NCI-H524 (cell line): ENCODE data around the gene PEX10.

Source experiments
- DNase-seq, 2 experiments: peaks; one replicate each; lab custom pipeline; 2025; lab: John Stamatoyannopoulos, UW

PEX10 gene

DNA sequence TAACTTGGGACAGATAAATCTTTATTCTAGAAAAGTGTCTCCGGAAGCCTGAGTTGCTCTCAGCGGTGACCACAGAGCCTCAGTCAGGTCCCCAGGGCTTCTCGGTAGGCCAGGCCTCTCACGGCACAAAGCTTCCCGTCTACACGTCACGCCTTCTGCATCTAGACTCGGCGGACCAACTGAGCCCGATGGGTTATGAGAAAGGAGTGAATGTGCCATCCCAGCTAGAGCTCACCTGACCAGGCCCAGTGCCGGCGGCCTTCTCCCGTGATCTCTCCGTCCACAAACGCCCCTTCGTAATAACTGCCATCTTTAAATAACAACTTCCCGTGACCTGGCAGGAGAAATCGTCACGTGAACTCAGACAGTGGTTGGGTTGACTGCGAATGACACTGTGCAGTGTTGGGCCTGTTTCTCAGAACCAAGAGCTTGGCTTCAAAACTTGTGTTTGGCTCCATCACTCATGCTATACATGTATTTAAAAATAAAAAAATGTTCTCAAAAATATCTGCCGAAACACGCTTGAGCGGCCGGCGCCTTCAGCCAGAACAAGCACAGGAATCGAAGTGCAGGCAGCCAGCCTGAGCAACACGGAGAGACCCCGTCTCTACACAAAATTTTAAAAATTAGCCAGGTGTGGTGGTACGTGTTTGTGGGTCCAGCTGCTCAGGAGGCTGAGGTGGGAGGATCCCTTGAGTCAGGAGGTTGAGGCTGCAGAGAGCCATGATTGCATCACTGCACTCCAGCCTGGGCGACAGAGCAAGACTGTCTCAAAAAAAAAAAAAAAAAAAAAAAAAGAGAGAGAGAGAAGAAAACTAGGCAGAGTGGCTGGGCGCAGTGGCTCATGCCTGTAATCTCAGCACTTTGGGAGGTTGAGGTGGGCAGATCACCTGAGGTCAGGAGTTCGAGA, 24.1 kb downstream of the PEX10 start:
- DNase-seq = no peak

GRCh38 chr1:2386636-2387611, 25.4 kb downstream of the PEX10 start:
- DNase-seq = no peak

- peak in 1 of 2 experiments; percentile 14 for DNase-seq
Measured at GRCh38 chr1:2385606-2386280, 26.6 kb downstream of the PEX10 start.

GRCh38 chr1:2384941-2385481, 27.4 kb downstream of the PEX10 start:
- DNase-seq = peak; percentile 69 to 82

- DNase-seq = no peak
Measured at GRCh38 chr1:2384130-2384860, 28.1 kb downstream of the PEX10 start.

DNA sequence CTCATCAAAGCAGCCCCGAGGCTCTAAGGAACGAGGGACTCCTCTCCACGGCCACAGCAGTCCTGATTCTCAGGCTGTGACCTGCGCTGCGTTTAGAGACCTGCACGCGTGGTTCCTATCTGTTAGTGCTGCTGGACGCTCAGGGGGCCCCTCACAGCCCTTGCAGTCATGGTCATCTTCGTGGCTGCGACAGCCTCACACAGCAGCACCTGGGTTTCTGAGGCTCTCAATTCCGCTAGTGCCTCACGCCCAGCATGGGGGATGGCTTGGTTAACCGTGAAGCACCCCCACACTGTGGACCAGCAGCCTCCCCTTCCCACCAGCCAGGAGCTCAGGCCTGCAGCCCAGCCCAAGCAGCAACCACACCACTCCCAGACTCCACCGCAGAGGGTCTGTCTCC, 28.8 kb downstream of the PEX10 start:
- no peak for DNase-seq

- DNase-seq = peak in 1 of 2 experiments; percentile 39
Measured at GRCh38 chr1:2382621-2383361, 29.6 kb downstream of the PEX10 start.

GRCh38 chr1:2381741-2382620, 30.4 kb downstream of the PEX10 start:
- DNase-seq = peak in 1 of 2 experiments; percentile 45

DNA sequence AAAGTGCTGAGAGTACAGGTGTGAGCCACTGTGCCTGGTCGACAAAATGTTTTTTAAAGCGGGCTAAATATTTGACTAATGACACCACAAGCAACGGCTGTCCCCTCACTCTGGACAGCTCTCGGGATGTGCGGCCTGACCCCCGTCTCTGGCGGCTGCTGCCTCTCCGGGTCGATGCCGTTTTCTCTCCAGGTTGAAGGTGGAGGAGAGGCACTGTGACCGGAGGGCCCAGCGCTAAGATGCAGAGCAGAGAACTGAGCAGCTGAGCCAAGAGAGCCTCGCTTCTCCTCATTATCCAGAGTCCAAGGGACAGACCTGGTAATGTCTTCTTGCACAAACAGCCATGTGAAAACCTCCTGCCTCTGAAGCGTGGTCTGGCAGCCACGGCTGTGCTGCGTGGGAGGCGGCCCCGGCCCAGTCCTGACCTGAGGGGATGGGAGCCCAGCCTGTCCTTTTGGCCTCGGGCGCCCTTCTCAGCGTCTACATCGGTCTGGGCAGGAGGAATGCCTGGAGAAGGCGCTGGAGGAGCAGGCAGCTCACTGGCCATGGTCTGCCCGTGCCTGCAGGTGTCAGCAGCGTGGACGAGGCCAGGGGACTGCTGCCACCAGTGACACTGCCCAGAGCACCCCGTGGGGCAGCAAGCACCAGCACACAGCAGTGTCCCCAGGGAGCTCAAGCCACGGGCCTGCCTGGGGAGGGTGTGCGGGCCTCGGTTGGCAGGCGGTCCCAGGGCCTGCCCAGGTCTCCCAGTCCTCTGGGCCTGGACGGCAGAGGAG, 31.4 kb downstream of the PEX10 start:
- no peak for DNase-seq

GRCh38 chr1:2379733-2380404, 32.5 kb downstream of the PEX10 start:
- no peak for DNase-seq

GRCh38 chr1:2378956-2379732, 33.2 kb downstream of the PEX10 start:
- DNase-seq = no peak

DNA sequence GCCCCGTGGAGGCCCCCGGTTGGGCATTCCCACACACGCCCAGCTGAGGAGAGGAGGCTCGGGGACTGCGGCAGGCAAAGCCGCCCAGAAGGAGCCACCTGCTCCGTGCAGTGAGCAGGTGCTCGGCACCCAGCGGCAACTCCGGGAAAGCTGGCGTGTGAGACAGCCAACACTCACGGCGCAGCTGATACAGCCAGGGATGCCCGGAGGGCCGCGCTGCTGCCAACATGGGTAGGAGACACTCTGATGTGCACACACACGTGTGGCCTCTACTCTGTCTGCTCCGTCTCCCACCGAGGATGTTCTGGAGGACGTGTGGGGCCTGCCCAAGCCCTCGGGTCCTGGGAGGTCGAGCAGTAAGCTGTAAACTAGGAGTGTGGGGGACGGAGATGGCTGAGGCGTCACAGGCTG, 33.9 kb downstream of the PEX10 start:
- DNase-seq = no peak

- no peak for DNase-seq
Measured at GRCh38 chr1:2377751-2378440, 34.5 kb downstream of the PEX10 start.

DNA sequence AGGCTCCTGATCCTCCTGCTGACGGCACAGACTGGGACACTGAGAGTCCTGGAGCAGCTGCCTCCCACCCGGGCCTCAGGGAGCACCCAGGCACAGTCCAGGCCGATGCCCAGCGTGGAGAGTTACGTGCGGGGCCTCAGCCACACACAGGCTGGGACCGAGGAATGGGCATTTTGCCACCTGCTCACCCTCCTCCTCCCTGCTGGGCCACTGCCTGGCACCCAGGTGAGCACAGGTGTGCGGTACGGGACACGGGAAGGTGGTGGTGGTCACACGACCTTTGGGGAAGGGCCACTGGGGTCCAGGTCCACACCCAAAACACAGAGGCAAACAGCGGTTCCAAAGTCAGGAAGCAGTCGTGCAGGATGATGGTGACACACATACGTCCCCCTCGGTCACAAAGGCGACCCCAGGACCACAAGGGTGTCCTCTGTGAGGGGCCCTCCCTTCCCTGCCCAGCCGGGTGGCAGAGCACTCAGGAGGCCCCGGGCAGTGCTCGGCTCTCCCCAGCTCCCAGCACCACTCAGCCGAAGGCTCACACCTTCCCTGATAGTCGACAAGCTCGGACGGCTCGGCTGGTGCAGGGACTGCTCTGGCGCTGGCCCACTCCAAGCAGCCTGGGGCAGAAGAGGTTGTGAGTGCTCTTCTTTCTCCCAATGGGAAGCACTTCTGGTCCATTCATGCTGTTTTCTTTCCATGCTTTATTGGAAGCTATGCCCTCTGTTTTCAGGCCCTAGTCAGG, 35.3 kb downstream of the PEX10 start:
- DNase-seq = no peak

GRCh38 chr1:2376261-2376741, 36.1 kb downstream of the PEX10 start:
- no peak for DNase-seq

- no peak for DNase-seq
Measured at GRCh38 chr1:2375923-2376260, 36.5 kb downstream of the PEX10 start.
